NCI-H2081 (cell line): ENCODE results near the gene XYLT1.
"Not testable (repeated sequence)": the region's sequence is repeated elsewhere in the genome, so short reads cannot be mapped to it uniquely, and the experiment has no call there.

Experiments used
- DNase-seq, 2 experiments: peaks; one replicate each; lab custom pipeline; 2025; lab: John Stamatoyannopoulos, UW

XYLT1 gene

DNA sequence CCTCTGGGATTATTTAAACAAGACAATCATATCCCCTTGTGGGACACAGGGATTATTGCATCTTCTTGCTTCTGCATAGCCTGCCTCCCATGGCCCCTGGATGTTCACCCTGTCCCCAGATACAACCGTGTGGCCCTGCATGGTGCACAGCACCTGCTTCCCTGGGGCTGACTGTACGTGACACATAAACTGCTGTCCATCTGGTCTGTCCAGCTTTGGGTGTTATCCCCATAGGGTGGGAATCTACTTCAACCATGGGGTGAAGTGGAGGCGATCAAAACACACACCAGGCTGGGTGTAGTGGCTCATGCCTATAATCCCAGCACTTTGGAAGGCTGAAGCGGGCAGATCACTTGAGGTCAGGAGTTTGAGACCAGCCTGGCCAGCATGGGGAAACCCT lies 138.8 kb downstream of the XYLT1 start:
- DNase-seq, result no peak

DNA sequence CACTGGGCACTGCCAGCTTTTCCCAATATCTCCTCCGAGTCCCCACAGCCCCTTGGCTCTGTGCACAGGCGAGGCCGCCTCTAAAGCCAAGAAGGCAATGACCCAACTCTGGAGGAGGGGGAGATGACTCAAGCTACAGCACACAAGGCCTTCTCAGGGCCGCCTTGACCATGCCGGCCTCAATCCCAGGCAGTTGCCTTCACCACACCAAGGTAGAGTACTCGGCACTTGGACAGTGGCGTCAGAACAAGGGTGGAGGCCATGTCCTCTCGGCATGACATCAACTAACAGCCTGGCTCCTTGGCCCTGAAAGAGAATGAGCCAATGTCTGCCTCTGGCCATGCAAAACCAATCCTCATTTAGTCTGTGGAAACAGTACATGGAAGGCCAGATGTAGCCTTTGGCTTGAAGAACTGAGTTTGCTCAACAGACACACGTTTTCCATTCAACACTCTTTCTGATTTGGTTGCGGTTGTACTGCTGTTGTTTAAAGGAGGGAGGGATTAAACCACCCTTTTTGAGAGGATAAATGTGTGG lies 139.6 kb downstream of the XYLT1 start:
- no peak for DNase-seq

DNA sequence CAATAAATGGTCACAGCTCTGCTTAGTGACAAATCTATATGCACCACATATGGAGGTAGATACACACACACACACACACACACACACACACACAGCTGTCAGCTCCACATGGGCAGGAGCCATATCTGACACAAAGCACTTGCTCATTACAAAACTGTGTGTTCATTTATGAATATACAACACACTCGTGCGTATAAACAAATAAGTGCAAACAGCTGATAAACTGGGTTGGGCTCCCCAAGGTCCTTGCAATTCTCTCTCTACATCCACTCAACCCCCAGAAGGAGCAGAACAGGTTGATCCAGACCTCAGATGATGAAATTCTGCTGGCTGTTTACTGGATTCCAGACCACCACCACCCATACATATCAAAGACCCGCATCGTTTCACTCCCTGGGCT lies 140.7 kb downstream of the XYLT1 start:
- DNase-seq, result no peak

DNA sequence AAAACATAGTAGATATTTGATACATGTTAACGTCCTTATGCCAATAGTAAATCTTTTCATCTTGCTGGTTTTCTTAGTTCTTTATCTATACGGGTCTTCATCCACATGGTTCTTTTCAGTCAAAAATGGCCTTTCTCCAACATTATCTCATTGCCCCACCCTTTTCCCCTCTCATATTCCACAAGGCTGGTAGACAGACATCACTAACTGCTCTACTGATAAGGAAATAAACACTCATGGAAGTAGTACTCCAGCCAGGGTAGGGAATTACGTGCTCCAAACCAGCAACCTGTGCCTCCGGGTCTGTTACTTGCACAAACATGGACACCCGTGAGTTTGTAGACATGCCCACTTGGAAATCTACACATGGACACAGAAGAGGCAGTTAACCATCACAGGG lies 141.4 kb downstream of the XYLT1 start:
- no peak for DNase-seq

DNA sequence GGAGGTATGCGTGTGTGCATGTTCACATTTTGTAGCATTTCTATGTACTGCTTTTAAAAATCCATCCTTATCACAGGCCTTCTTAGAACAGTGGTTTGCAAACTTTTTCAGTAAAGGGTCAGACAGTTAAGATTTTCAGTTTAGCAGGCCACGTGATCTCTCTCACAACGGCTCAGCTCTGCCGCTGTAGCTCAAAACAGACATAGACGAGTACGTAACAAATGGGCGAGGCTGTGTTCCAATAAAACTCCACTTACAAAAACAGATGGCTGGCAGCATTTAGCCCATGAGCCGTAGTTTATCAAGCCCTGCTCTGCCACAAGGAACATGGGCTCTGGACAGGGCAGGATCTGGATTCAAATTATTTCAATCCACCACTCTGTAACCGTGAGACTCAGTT lies 141.8 kb downstream of the XYLT1 start:
- no peak for DNase-seq

DNA sequence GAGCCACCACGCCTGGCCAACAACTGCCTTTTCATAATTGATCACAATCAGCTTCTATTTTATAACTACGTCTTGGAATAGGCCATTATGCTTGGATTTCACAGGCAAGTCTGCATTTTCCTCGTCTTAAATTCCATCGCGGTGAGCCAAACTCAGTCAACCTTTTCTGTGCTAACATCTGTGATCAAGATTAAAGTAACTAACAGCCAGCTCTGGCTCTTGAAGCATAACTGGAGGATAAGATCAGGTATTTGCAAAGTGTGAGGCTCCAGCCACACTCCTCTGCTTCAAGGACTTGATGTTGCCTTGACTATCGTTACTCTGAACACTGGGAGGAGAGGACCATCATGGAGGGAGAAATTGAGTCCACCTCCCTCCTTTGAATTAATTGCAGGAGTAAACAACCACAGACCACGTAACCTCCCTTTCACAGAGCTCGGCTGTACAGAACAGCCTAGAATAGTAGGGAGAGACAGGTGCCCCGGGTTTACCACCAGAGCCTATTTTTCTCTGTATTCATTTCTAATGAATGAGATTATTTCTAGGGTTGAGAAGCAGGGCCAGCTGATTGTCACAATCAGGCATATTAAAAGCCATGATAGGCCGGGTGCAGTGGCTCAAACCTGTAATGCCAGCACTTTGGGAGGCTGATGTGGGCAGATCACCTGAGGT lies 143.0 kb downstream of the XYLT1 start:
- no peak for DNase-seq

DNA sequence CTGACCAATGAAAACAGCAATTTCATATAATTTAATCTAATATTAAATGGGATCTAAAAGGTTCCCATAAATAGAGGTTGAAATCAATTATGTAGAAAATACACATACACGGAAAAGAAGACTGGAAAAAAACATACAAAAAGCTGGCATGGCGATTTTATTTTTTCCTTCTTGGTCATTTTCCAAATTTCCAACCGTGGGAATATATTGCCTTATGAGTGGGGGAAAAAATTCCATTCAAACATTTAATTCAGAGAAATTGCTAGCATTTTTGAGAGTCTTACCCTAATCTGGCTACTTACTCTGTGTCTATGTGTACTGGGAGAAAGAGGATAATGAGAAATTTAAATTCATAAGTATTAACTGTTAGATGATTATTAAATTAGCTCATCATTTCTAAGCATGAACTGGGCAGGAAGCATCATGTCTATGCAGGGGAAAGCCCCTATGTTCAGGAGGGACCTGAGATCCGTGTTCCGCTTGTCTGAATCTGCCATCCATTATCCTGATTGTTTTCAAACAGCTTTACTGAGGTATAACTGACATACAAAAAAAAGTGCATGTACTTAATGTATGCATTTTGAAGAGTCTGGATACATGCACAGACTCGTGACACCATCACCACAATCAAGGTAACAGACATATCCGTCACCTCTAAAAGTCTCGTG lies 145.2 kb downstream of the XYLT1 start:
- no peak for DNase-seq

DNA sequence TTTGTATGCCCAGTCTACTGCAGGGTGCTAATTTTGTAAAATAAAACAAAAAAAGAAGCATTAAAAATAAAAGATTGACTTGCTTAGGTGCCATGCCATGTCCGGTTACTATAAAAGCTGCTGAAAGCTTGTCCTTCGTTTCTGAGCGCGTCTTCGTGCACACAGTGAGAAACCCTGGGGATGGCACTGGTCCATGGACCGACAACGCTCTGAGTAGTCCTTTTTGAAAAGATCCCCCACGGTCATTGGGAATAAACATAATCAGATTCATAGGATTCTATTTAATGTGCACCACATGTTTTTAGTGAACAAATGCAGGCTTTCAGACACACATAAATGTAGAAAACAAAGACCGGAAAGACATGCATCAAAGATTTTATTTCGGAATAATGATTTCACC lies 146.3 kb downstream of the XYLT1 start:
- DNase-seq, result no peak

DNA sequence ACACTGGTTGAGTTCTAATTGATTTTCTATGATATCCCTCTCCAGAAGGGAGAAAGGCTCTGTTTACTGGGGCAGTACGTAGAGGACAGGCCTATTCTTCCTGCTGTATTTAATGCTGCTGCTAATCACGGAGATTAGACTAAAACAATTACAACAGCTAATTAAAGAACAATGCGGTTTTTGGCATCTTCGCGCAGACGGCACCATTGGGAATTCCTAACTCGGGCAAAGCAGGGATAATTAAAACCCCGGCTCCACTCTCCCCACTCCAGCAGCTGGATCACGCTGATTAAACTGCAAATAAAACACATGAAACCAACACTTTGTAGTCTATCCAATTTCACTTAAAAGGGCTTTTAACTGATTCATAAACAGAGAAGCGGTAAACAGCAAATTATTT lies 147.6 kb downstream of the XYLT1 start:
- no peak for DNase-seq

DNA sequence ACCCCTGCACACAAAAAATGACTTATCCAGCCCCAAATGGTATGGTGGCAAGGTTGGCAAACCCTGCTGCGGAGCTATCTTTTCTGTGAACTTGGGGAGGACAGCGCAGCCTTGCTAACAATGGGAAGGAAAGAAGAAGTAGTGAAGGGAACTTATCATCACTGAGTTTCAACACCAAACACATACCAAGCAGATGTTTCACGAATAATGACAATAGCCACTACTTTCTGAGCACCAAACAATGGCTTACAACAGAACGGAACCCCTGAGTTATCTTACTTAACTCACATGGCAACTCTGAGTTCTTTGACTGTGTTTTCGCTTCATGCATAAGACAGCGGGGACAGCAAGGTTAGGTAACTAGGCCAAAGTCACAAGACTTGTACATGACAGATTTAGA lies 148.9 kb downstream of the XYLT1 start:
- DNase-seq, result no peak

DNA sequence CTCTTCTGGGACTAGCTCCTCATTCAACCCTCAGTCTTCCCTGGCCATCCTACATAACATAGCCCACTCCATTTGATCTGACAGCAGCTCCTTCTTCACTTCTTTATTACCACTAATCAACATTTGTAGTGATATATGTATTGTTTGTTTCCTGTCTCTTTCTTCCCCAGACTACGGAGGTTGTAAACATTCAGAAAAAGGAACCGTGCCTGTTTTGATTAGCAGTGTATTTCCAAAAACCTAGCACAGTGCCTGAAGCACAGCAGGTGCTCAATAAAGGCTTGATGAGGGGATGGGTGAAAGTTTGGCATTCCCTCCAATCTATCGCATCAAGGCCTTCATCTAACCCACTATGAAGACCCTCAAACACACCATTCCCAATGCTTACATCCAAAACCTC lies 150.8 kb downstream of the XYLT1 start:
- no peak for DNase-seq

DNA sequence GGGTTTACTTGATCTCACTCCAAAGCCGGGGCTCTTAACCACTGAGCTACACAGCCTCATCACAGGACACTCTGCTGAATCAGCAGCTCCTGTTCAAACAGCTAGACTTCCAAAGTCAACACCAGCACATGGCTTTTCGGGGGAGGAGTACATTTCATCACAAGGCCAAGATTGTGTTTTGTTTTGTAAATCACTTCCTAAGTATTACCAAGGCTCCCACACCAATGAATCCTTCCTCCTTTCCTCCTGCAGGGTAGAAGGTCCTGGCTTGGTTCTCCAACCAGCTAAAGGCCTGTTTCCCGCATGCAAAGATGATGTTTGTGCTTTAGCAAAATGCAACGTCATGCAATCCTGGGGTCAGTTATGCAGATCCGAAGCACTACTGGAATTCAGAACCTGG lies 152.5 kb downstream of the XYLT1 start:
- DNase-seq, result no peak

DNA sequence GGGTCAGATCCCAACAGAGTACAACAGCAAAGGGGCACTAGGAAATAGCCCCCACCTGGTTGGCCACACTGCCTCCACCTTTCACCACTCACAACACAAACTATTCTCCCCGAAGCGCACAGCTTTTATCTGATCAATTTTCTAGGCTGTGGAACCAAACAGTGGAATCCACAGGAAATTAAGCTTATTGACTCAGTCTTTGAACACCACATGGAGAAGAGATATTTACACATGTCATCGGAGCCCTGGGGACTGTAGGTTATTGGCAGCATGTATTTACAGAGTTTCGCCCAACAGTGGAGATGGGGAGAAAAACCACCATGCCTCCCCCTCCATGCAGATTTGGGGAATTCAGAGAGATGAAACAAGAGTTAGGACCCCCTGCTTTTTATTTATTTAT lies 154.8 kb downstream of the XYLT1 start:
- DNase-seq, result peak in 1 of 2 experiments; percentile 16

DNA sequence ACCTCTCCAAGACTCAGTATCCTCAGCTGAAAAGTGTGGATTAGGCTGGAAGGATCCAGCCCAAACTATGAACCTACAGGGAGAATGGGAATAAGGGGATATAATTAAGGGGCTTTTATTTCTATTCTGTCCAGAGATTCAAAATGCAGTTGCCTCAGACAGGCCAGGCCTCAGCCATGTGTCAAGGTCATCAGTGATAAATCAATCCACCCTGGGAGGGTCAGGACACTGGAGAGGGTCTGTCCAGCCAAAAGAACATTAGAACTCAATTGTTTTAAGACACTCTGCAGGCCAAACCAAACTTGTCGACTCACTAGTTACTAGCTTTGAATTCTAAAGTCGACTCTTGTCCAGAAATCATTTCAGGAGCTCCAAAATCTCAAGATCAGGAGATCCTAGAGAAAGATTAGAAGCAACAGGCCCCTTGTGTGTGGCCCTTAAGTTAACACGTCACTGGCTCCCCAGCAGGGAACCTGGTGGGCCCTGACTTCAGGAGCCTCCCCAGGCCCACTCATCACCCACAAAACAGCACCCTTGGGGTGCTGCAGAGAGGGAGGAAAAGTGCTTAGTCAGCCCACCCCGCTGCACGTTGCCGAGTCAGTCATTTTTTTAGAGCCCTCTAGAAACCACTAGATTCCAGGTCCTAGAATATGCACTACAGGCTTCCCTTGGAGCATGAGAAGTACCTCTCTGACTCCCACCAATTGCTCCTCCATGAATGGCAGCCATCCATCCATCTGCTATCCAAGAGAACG lies 156.8 kb downstream of the XYLT1 start:
- no peak for DNase-seq

DNA sequence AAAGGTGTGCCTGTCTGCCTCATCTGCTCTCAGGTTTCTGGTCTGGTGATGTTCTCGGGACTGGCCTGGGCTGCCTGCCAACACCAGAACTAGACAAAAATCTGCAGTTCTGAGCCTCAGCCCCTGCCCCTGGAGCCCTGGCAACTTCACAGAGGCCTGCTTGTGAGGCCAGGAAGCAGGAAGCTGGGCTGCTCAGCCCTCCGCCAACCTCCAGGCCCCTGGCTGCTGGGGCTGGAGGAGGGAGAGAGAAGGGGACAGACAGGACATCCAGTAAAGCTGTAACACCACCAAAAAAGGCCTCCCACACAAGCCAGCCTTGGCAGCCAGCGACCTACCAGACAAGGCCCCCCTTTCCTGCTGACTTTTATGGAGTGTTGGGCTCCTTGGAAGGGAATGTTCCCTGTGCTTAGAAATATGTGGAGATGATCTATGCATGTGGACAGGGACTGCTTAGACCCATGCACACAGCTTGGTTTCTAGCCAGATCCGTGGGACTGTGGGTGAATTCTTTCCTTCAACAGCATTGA lies 157.6 kb downstream of the XYLT1 start:
- DNase-seq, result no peak

DNA sequence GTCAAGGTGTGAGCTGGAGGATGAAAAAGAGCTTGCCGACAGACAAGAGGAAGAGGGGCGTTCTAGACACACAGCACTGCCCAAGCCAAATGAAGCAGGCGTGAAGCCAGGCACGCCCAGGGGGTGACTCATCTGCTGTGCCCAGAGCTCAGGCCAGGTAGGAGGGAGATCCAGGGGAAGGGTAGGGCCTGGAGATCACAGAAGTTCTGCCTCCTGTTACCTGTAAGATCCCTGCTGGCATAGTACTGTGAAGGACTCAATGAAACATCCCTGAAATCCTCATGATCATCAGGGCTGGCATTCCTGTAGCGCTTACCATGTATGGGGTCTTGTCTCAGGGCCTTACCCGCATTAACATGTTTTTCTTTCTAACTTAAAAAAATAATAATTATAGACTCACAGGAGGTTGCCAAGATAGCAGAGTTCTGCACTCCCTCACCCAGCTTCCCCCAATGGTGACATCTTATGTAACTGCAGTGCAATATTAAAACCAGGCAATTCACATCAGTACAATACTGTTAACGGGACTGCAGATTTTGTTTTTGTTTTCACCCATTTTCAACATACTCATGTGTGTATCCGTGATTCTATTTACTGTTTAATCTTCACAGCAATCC lies 158.6 kb downstream of the XYLT1 start:
- no peak for DNase-seq

DNA sequence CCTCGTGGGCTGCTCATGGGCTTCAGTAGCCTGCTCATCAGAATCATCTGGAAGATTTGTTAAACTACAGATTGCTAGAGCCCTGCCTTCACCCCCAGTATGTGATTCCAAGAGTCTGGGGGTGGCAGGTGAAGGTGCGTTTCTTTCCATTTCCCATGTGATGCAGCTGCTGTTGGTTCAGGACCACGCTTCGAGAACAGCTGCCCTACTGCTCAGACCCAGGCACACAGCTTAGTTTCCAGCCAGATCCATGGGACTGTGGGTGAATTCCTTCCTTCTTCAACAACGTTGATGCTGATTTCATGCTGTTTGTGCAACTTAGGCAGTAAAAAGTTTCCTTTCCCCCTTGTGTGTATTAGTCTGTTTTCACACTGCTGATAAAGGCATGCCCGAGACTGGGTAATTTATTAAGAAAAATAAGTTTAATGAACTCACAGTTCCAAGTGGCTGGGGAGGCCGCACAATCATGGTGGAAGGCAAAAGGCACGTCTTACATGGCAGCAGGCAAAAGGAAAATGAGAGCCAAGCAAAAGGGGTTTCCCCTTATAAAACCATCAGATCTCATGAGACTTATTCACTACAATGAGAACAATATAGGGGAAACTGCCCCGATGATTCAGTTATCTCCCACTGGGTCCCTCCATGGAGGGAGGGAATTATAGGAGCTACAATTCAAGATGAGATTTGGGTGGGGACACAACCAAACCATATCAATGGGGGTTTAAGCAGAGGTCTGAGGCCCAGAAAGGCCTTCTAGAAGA lies 159.2 kb downstream of the XYLT1 start:
- DNase-seq, result no peak

DNA sequence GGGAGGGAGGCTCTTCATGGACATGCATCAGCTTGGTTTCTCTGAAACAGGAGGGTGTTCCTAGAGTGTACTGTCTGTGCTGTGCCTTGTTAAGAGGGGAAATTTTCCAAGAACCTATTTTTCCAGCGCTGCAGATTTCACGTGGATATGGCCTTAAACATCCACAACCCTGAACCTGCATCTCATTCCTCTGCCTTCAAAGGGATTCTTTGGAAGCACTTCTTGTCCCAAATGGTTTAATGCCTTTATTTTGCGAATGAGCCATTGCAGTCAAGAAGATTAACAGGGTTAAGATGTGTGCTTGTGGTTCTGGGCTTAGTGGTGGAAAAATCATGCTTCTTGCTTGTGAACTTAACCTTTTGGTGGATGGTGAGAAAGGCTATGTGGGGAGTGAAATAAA lies 161.2 kb downstream of the XYLT1 start:
- DNase-seq, result no peak

DNA sequence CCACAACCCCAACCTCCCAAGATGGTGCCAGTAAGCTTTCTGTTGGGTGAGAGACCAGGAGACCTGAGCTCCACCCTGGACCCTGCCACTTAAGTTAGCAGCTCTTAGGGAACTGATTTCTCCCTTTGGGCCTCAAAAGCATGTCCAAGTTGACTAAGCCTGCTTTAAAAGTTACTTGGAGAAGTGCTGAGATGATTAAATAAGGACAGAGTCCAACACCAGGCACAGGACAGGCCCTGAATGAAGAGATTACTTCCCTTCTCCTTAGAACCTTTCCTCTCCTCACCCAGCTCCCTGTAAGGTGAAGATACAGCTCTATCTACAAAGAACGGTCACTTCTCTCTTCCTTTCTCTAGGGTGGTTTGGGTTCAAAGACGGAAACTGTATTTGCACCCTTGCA lies 162.6 kb downstream of the XYLT1 start:
- DNase-seq, result no peak

DNA sequence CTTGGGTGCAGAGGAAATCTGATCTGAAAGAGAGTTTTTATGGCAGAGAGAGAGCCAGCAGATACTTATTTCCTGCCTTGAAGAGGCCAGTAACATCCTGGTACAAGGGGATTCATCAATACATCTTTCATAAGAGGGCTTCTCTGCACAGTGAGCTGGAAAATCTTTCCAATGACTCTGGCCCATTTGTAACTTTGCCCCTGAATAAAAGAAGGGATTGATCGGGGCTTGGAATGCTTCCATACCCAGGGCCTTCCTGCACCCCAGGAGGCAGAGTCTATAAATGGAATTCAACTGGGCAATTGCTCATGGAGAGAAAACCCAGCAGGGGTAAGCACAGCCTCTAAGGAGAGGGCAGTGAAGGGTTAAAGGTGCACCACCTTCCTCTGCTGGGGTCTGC lies 163.3 kb downstream of the XYLT1 start:
- DNase-seq, result no peak

DNA sequence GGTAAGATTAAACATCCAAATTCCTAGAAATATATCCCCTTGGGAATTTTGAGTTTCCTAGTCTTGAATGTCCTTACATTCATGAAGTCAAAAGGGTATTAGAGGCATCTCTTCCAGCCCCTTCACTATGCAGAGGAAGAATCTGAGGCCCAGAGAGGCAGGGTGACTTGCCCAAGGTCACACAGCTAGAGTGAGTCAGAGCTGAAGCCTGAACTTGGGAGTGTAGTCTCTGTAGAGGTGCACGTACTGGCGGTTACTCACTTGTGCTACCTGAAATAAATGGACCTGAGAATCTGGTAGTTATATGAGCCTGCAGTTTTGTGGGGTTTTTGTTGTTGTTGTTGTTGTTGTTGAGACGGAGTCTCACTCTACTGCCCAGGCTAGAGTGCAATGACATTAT lies 164.0 kb downstream of the XYLT1 start:
- DNase-seq, result no peak

DNA sequence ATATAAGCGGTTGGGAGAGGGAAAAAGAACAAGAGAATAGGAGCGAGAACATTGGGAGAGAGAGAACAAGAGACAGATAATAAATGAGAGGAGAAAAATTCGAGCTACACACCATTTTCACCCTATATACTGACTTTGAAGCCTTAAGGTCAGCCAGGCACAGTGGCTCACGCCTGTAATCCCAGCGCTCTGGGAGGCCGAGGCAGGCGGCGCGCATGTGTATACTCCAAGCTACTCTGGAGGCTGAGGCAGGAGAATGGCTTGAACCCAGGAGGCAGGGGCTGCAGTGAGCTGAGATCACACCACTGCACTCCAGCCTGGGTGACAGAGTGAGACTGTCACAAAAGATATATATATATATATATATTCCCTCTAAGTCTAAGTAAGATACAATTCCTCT lies 164.5 kb downstream of the XYLT1 start:
- DNase-seq, result not testable (repeated sequence)
